CD4-positive, alpha-beta T cell treated with Interferon gamma for 1 hour (primary cell): ENCODE results near the gene RBBP7.
"Not testable (repeated sequence)": the region's sequence is repeated elsewhere in the genome, so short reads cannot be mapped to it uniquely, and the experiment has no call there.

Source experiments
- DNase-seq: peaks from one replicate; pipeline ENCODE4 v3.0.0-alpha.2; 2020

RBBP7 gene

GRCh38 chrX:16862829-16863228 lies 7.3 kb downstream of the RBBP7 start:
- DNase-seq: no peak

GRCh38 chrX:16856744-16857143 lies 13.4 kb downstream of the RBBP7 start:
- DNase-seq: no peak

- DNase-seq: not testable (repeated sequence)
These were observed 14.1 kb downstream of the RBBP7 start for GRCh38 chrX:16856076-16856404.

GRCh38 chrX:16855363-16856075 lies 14.6 kb downstream of the RBBP7 start:
- no peak for DNase-seq

GRCh38 chrX:16853537-16853936 lies 16.6 kb downstream of the RBBP7 start:
- DNase-seq: no peak

- DNase-seq: no peak
These were observed 17.5 kb downstream of the RBBP7 start for GRCh38 chrX:16852617-16853179.

- no peak for DNase-seq
These were observed 18.3 kb downstream of the RBBP7 start for GRCh38 chrX:16851827-16852226.

GRCh38 chrX:16851421-16851820 lies 18.7 kb downstream of the RBBP7 start:
- no peak for DNase-seq

GRCh38 chrX:16848541-16848940 lies 21.6 kb downstream of the RBBP7 start:
- DNase-seq: no peak

GRCh38 chrX:16845686-16846085 lies 24.5 kb downstream of the RBBP7 start:
- no peak for DNase-seq

- no peak for DNase-seq
These were observed 26.8 kb downstream of the RBBP7 start for GRCh38 chrX:16843208-16843909.

GRCh38 chrX:16842684-16843083 lies 27.5 kb downstream of the RBBP7 start:
- no peak for DNase-seq

GRCh38 chrX:16839852-16840460 lies 30.2 kb downstream of the RBBP7 start:
- no peak for DNase-seq

- no peak for DNase-seq
These were observed 30.8 kb downstream of the RBBP7 start for GRCh38 chrX:16839219-16839851.

- no peak for DNase-seq
These were observed 31.7 kb downstream of the RBBP7 start for GRCh38 chrX:16838202-16839066.

- DNase-seq: peak; percentile 18
These were observed 33.8 kb downstream of the RBBP7 start for GRCh38 chrX:16836371-16836770.

- DNase-seq: no peak
These were observed 35.4 kb downstream of the RBBP7 start for GRCh38 chrX:16834806-16835205.

GRCh38 chrX:16832301-16832700 lies 37.9 kb downstream of the RBBP7 start:
- DNase-seq: no peak

GRCh38 chrX:16828124-16828908 lies 41.8 kb downstream of the RBBP7 start:
- no peak for DNase-seq

- no peak for DNase-seq
These were observed 42.9 kb downstream of the RBBP7 start for GRCh38 chrX:16827225-16827624.

GRCh38 chrX:16826207-16826606 lies 44.0 kb downstream of the RBBP7 start:
- no peak for DNase-seq
